OCI-LY7 (cell line): Measurements from ENCODE around the gene STPG3.

Experiments used
- CTCF ChIP-seq: fragments of 200-600 bp; sonication (generic); conservative IDR thresholded peaks from 2 replicates; pipeline ENCODE4 v1.5.1; 2014; ENCODE audit warnings: mild to moderate bottlenecking, antibody characterized with exemption, low read length, moderate library complexity, mixed read lengths
- EZH2phosphoT487 ChIP-seq: fragments of 200-600 bp; sonication (generic); IDR thresholded peaks from 2 replicates; pipeline ENCODE4 v1.6.1; 2018; ENCODE audit warnings: low read depth, borderline replicate concordance, mild to moderate bottlenecking, mixed run types, antibody characterized with exemption, low read length, moderate library complexity, mixed read lengths

GRCh38 chr9:137268538-137269201, 17.6 kb downstream of the STPG3 start:
- no peak for TF ChIP-seq CTCF
- no peak for TF ChIP-seq EZH2phosphoT487
